Hepatocyte (in vitro differentiated cells): ENCODE data around the gene XXYLT1. TPM values are rescaled to one million over a fixed set of nuclear protein-coding genes. Genes with fewer than 3 reads are reported as not detected.
"Not testable (repeated sequence)": the region's sequence is repeated elsewhere in the genome, so short reads cannot be mapped to it uniquely, and the experiment has no call there.

Experiments used
- DNase-seq: peaks from one replicate; pipeline ENCODE4 v3.0.0-alpha.2; 2016; ENCODE audit warnings: low spot score
- H2AFZ ChIP-seq: fragments of 200-600 bp; sonication (generic); 2 replicates; pipeline ENCODE4 v1.6.0; 2016; ENCODE audit warnings: antibody characterized with exemption, mild to moderate bottlenecking
- H3K27ac ChIP-seq: fragments of 200-600 bp; sonication (generic); 2 replicates; pipeline ENCODE4 v1.5.1; 2016; ENCODE audit warnings: mild to moderate bottlenecking
- H3K27me3 ChIP-seq: fragments of 200-600 bp; sonication (generic); 2 replicates; pipeline ENCODE4 v1.6.1; 2016
- H3K36me3 ChIP-seq: fragments of 200-600 bp; sonication (generic); replicated peaks from 2 replicates; pipeline ENCODE4 v1.5.1; 2016; ENCODE audit warnings: low read depth; ENCODE audit not compliant: insufficient read depth
- H3K4me1 ChIP-seq: fragments of 200-600 bp; sonication (generic); 2 replicates; pipeline ENCODE4 v1.5.1; 2016; ENCODE audit warnings: mild to moderate bottlenecking, moderate library complexity; ENCODE audit not compliant: insufficient read depth
- H3K4me2 ChIP-seq: fragments of 200-600 bp; sonication (generic); 2 replicates; pipeline ENCODE4 v1.6.0; 2016
- H3K4me3 ChIP-seq: fragments of 200-600 bp; sonication (generic); 2 replicates; pipeline ENCODE4 v1.5.1; 2016; ENCODE audit warnings: mild to moderate bottlenecking
- H3K79me2 ChIP-seq: fragments of 200-600 bp; sonication (generic); 2 replicates; pipeline ENCODE4 v1.6.0; 2017; ENCODE audit warnings: mild to moderate bottlenecking
- H3K9me2 ChIP-seq: fragments of 200-600 bp; sonication (generic); replicated peaks from 2 replicates; pipeline ENCODE4 v1.6.0; 2017; ENCODE audit warnings: mild to moderate bottlenecking; ENCODE audit not compliant: insufficient read depth
- H3K9me3 ChIP-seq: fragments of 200-600 bp; sonication (generic); 2 replicates; pipeline ENCODE4 v1.5.1; 2016; ENCODE audit warnings: low read depth, mild to moderate bottlenecking
- H4K20me1 ChIP-seq: fragments of 200-600 bp; sonication (generic); 2 replicates; pipeline ENCODE4 v1.6.0; 2016; ENCODE audit warnings: mild to moderate bottlenecking; ENCODE audit not compliant: insufficient read depth, poor library complexity, severe bottlenecking
- CTCF ChIP-seq: fragments of 200-600 bp; sonication (generic); IDR thresholded peaks from 2 replicates; pipeline ENCODE4 v1.5.1; 2016; ENCODE audit warnings: antibody characterized with exemption, mild to moderate bottlenecking; ENCODE audit not compliant: poor library complexity
- EZH2 ChIP-seq: fragments of 200-600 bp; sonication (generic); IDR thresholded peaks from 2 replicates; pipeline ENCODE4 v1.6.1; 2016; ENCODE audit warnings: antibody characterized with exemption, mild to moderate bottlenecking, borderline replicate concordance
- EZH2phosphoT487 ChIP-seq: fragments of 200-600 bp; sonication (generic); IDR thresholded peaks from one replicate; pipeline ENCODE4 v1.6.1; 2018; ENCODE audit warnings: antibody characterized with exemption, mild to moderate bottlenecking, low read depth, moderate library complexity; ENCODE audit not compliant: unreplicated experiment, severe bottlenecking
- whole genome bisulfite sequencing: methylation state at CpG from one replicate; pipeline ENCODE4 v1.1.6; 2016; ENCODE audit warnings: low lambda C conversion rate; ENCODE audit errors: missing lambda C conversion rate; 5-methylcytosine and 5-hydroxymethylcytosine counted together
- polyA plus RNA-seq: library from polyadenylated mRNA; unstranded; fragments of >200 nt; fragmentation: Nextera tagmentation; extraction: Ambion mirVana; gene quantifications from 2 replicates; pipeline ENCODE4 v1.2.1, GENCODE V29; 2016
- total RNA-seq: library from RNA; depleted of rRNA; stranded (reverse); fragments of >200 nt; gene quantifications from 2 replicates; pipeline ENCODE4 v1.2.3, GENCODE V29; 2014

The XXYLT1 gene
- total and polyA plus RNA-seq, 2 experiments from 2014 or later: 20.9 to 25.6 TPM

- Histone ChIP-seq H3K4me1 (peaks cover 11% of the 10 kb centered on the region), H3K9me2 (no peaks in the 10 kb centered on the region), H3K27me3 (no peaks in the 10 kb centered on the region), H3K4me3 (no peak overlapping the region), H3K27ac (no peak overlapping the region), H3K36me3 (no peaks in the 10 kb centered on the region), H3K9me3 (no peaks in the 10 kb centered on the region), H2AFZ (no peak overlapping the region), H3K79me2 (no peaks in the 10 kb centered on the region), H4K20me1 (no peaks in the 10 kb centered on the region), H3K4me2 (no peak overlapping the region)
- DNase-seq: no peak
- WGBS: 90% methylated on average over 32 of the region's 32 CpGs
- TF ChIP-seq EZH2phosphoT487 (no peak), EZH2 (no peak), CTCF (no peak)
These were observed 176.6 kb downstream of the XXYLT1 start for GRCh38 chr3:195094191-195094921.

DNA sequence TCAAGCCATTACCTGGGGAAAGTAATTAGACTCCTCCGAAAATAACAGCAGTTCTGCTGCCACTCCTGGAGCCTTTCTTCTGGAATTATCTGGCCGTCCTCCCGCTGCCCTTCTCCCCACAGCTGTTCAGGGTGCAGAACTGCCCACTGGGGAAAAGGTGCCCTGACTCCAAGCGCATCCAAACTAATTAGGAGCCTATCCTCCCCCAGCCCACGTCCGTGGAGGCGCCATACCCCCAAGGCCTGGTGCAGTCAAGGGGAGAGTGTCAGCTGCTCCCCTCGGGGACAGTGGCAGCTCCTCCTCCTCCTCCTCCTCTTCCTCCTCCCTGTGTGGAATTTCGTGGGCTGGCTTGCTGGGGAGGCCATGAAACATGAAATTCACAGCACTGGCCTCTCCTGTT, 177.2 kb downstream of the XXYLT1 start:
- H3K27ac ChIP-seq: no peak overlapping the region
- H3K4me1 ChIP-seq: peaks cover 11% of the 10 kb centered on the region

GRCh38 chr3:195087840-195088601, 182.9 kb downstream of the XXYLT1 start:
- H2AFZ ChIP-seq: peak overlapping the region; percentile 78
- H3K9me3 ChIP-seq, H3K4me1 ChIP-seq, H3K4me3 ChIP-seq, H4K20me1 ChIP-seq, DNase-seq, H3K36me3 ChIP-seq, H3K27me3 ChIP-seq, H3K79me2 ChIP-seq, H3K9me2 ChIP-seq: not testable (repeated sequence)
- 14% methylated on average over 18 of the region's 25 CpGs for WGBS
- H3K27ac ChIP-seq: peak overlapping the region; percentile 71
- H3K4me2 ChIP-seq: peak overlapping the region; percentile 80

More for the DNA sequence above, 177.2 kb downstream of the XXYLT1 start:
- Histone ChIP-seq H3K4me3 (no peak overlapping the region), H3K79me2 (no peaks in the 10 kb centered on the region), H3K27me3 (no peaks in the 10 kb centered on the region), H4K20me1 (no peaks in the 10 kb centered on the region), H3K36me3 (no peaks in the 10 kb centered on the region), H3K9me2 (no peaks in the 10 kb centered on the region), H3K4me2 (no peak overlapping the region), H3K9me3 (no peaks in the 10 kb centered on the region), H2AFZ (no peak overlapping the region)
- 96% methylated on average over 9 of the region's 9 CpGs for WGBS
- TF ChIP-seq CTCF: no peak
- TF ChIP-seq EZH2phosphoT487: no peak
- TF ChIP-seq EZH2: no peak
- DNase-seq: no peak

- H3K27ac ChIP-seq: peak overlapping the region; percentile 71
- H3K4me2 ChIP-seq: peak overlapping the region; percentile 80
- H3K79me2 ChIP-seq: no peaks in the 10 kb centered on the region
- no peak overlapping the region for H3K4me3 ChIP-seq
- DNase-seq: no peak
- peak overlapping the region; percentile 78 for H2AFZ ChIP-seq
- no peaks in the 10 kb centered on the region for H3K9me3 ChIP-seq
- 65% methylated on average over 7 of the region's 7 CpGs for WGBS
- peaks cover 3% of the 10 kb centered on the region for H3K4me1 ChIP-seq
- no peaks in the 10 kb centered on the region for H4K20me1 ChIP-seq
- H3K27me3 ChIP-seq: no peaks in the 10 kb centered on the region
- H3K9me2 ChIP-seq: no peaks in the 10 kb centered on the region
- no peaks in the 10 kb centered on the region for H3K36me3 ChIP-seq
- TF ChIP-seq EZH2phosphoT487: no peak
- no peak for TF ChIP-seq CTCF
- no peak for TF ChIP-seq EZH2
These were observed 183.6 kb downstream of the XXYLT1 start for GRCh38 chr3:195087328-195087727.
